HG03039 (cell line): Measurements from ENCODE around the gene PHB1.
A peak's percentile ranks its signal among the peaks of the same experiment; 100 is the strongest.
"Not testable (repeated sequence)": the region's sequence is repeated elsewhere in the genome, so short reads cannot be mapped to it uniquely, and the experiment has no call there.

Experiments used
- ATAC-seq: cut with Tn5 transposase; IDR thresholded peaks from one replicate; pipeline ENCODE4 v1.9.1; 2021; ENCODE audit warnings: mild to moderate bottlenecking, moderate library complexity; ENCODE audit not compliant: unreplicated experiment

Gene PHB1

DNA sequence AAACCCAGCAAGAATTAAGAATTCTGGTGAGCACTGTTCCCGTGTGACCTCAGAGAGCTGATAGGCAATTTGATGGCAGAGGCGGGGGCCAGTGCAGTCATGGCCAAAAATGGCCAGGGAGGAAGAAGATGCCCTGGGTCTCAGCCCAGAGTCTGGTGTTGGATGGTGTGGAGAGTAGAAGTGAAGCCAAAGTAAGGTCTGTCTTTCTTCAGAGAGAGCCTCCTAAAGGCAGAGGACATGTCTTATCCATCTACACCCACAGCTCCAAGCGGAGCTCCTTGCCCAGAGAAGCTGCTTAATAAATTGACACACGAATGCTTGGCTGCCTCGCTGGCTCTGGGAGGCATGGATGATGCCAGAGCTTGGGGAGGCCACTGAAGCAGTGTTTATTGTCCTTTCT is 32.9 kb downstream of the PHB1 start:
- ATAC-seq: no peak

DNA sequence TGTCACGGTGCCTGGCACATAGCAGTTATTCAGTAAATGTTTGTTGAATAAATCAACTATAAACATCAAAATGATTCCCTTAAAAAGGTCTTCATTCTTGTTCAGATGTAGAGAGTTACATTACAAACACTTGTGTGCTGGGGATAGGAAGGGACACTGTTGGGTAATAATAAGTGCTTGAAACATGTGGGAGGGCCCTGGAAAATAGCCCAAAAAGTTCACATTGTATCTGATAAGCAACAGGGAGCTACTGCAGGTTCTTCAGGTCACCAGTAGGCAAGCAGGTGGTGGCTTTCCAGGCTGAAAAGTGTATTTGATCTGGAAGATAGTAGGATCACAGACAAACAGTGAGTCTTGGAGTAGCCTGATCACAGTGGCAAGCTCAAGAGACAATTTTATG is 33.6 kb downstream of the PHB1 start:
- ATAC-seq: no peak

DNA sequence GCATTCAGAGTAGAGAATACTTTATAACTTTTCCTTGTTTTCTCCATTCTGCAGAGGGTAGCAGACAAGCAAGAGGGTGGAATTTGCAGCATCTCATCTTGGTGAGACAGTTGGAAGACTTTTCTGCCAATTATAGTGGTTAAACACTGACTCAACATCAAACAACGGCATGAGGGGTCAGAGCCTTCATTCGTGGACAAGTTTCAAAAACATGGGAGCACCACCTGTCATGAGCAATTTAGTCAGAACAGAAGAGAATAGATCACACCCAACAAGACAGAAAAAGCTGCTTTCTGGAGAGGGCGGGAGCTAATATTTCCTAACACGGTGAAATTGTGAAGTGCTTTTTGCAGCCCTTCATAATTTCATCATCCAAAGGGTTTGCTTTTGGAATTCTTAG is 34.8 kb downstream of the PHB1 start:
- ATAC-seq: no peak

DNA sequence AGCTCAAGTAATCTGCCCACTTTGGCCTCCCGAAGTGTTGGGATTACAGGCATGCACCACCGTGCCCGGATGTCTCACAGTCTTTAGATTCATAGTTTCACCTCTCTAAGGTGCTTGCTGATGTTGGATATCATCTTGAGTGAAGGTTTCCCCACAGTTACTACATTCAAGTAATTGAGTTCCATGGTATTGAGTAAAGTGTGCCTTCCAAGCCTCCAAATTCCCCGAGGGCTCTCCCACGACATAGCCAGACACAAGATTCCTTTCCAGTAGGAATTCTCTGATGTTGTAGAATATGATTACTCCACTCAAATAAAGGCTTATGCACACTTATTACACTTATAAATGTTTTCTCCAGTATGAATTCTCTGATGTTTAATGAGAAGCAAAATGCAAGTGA is 36.4 kb downstream of the PHB1 start:
- ATAC-seq: no peak

DNA sequence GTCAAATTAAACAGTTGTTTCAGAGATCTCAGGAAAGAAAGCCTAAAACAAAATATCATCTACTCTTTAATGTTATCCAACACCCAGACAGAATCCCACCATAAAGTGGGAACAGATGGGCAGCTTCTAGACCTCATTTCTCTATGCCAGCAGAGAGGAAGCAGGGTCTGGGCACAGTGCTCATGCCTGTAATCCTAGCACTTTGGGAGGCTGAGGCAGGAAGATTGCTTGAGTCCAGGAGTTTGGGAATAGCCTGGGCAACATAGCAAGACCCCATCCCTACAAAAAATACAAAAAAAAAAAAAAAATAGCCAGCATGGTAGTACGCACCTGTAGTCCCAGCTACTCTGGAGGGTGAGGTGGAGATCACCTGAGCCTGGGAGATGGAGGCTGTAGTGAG is 39.1 kb downstream of the PHB1 start:
- no peak for ATAC-seq

DNA sequence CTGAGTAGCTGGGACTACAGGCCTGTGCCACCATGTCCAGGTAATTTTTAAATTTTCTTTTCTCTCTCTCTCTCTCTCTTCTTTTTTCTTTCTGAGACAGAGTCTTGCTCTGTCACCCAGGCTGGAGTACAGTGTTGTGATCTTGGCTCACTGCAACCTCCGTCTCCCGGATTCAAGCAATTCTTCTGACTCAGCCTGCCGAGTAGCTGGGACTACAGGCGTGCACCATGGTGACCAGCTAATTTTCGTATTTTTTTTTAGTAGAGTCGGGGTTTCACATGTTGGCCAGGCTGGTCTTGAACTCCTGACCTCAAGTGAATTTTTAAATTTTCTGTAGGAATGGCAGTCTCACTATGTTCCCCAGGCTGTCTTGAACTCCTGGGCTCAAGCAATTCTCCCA is 41.6 kb downstream of the PHB1 start:
- no peak for ATAC-seq

DNA sequence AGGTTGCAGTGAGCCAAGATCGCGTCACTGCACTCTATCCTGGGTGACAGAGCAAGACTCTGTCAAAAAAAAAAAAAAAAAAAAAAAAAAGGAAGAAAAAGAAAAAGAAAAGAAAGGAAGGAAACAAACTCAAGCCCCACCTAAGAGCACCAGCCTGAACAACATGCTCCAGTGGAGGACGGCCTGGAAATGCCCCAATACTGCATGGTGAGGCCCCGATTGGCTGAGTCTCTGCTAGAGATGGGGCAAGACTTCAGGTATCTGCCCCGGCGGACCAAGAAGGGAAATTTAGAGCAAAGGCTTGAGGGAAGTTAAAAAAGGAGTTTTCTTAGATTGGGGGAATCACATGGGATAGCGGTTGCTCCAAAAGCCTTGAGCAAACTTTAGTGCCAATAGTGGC is 42.3 kb downstream of the PHB1 start:
- ATAC-seq: no peak

DNA sequence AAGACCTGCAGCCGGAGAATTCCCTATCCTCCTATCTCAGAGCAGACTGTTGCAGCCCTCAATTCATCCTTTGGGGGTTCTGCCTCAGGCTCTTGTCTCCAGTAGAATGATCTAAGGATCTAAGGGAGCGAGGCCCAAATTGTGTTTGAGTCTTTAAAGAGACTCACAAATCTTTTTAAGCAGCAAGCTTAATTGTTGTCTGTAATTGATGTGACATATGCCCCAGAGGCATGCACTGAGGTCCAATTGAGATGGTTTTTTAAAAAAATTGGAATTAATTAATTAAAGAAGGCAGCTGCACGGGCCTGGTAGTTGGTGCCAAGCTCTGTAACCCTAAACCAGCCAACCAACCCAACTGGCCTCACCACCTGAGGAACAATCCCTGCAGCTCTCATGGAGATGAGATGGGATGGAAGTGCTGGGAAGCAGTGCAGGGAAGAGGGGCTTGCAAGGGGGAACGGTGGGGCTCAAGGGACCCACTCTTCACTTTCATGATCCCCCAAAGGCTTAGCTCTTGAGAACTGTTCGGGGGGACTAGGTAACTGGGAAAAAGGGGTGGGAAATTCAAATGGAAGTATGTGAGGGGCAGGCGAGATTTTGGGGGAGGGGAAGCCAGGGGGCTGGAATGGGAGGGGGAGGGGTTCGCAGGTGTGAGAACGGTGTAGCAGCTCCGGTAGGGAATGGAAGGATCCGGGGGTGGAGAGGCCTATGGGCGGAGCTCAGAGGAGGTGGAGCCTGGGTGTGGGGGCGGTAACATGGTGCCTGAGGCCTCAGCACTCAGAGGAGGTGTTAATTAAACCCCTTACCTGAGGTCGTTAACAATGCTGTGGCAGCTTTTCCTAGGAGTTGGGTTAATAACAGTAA is 43.5 kb downstream of the PHB1 start:
- no peak for ATAC-seq

DNA sequence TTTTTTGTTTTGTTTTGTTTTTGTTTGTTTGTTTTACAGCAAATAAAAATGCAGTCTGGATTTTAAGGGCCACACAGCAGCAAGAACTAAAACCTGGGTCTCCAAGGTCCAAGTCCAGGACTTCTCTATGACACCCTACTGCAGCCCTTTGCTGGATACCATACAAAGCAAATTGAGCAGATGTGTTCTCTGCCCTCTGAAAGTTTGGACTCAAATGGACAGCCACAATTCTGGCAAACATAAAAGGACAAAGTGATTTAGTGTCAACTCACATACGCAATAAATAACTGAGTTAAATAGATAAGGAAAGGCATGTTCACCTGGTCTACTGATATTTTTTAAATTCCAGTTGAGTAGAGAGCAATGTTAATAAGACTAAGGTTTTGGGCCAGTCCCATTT is 44.9 kb downstream of the PHB1 start:
- ATAC-seq: no peak

DNA sequence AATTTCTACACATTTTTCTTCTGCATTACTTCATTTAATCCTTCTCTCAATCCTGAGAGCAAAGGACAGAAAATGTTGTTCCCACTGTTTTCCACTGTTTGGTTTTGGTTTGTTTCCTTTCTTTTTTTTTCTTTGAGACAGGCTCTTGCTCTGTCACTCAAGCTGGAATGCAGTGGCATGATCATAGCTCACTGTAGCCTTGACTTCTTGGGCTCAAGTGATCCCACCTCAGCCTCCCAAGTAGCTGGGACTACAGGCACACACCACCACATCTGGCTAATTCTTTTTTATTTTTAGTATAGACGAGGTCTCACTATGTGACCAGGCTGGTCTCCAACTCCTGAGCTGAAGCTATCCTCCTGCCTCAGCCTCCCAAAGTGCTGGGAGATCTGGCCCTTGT is 45.6 kb downstream of the PHB1 start:
- no peak for ATAC-seq

DNA sequence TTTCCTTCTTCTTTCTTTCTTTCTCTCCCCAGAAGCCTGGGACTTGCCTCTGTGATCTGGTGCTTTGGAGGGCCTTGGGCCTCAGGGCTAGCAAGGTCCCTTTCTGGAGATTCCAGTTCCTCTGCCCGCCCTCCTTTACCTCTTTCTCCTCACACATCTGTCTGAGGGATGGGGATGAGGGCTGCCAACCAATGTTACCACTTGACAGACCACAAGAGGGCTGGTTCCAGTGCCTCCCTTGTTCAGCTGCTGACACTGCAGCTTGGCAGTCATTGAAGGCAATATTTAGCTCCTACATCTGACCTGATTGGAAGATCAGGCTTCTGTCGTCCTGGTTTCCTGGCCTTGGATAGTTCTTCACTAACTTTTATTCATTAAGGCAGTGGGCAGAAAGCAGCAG is 49.0 kb downstream of the PHB1 start:
- no peak for ATAC-seq

DNA sequence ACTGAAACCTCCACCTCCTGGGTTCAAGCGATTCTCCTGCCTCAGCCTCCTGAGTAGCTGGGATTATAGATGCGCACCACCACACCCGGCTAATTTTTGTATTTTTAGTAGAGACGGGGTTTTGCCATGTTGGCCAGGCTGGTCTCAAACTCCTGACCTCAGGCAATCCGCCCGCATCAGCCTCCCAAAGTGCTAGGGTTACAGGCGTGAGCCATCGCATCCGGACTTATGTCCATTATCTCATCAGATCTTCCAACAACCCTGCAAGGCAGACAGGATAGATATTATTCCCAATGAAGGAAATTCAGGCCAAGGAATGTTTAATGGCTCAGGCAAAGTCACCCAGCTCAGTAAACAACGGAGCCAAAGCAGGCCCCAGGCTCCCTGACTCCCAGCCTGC is 49.6 kb downstream of the PHB1 start:
- not testable (repeated sequence) for ATAC-seq

DNA sequence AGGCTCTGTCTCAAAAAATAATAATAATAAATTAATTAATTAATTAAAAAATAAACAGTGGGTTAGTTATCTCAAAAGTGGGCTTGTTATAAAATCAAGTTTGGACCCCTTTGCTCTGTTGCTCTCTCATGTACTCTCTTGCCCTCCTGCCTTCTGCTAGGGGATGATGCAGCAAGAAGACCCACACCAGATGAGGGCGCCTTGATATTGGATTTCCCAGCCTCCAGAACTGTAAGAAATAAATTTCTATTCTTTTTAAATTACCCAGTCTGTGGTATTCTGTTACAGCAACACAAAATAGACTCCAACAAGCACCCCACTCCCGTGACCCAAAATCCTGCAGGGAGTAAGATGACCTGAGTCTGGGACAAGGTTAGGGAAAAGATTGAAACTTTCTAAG is 50.6 kb downstream of the PHB1 start:
- no peak for ATAC-seq

DNA sequence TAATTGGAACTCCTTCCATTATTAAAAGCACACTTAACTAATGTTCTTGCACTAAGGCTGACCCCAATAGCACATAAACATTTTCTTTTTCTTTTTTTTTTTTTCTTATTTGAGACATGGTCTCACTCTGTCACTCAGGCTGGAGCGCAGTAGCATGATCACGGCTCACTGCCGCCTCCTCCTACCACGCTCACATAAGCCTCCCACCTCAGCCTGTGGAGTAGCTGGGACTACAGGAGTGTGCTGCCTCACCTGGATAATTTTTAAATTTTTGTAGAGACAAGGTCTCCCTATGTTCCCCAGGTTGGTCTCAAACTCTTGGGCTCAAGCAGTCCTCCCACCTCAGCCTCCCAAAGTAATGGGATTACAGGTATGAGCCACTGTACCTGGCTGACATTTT is 51.4 kb downstream of the PHB1 start:
- no peak for ATAC-seq

DNA sequence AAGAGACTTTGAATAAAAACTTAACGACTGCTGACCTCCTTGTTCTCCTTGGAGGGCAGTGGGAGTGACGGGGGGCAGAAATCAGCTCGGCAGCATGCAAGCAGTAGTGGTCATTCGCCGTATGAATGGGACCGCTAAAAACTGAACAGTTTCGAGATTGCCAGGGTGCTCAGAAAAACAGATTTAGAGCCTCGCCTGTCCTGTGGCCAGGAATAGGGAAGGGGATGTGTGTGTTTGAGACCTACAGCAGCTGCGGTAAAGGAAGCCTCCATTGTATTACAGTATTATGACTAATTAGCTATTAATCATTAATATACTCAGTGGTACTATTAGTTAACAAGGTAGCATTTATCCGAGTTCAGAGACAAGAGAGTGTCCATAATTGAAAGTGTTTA is 52.0 kb downstream of the PHB1 start:
- ATAC-seq: no peak

DNA sequence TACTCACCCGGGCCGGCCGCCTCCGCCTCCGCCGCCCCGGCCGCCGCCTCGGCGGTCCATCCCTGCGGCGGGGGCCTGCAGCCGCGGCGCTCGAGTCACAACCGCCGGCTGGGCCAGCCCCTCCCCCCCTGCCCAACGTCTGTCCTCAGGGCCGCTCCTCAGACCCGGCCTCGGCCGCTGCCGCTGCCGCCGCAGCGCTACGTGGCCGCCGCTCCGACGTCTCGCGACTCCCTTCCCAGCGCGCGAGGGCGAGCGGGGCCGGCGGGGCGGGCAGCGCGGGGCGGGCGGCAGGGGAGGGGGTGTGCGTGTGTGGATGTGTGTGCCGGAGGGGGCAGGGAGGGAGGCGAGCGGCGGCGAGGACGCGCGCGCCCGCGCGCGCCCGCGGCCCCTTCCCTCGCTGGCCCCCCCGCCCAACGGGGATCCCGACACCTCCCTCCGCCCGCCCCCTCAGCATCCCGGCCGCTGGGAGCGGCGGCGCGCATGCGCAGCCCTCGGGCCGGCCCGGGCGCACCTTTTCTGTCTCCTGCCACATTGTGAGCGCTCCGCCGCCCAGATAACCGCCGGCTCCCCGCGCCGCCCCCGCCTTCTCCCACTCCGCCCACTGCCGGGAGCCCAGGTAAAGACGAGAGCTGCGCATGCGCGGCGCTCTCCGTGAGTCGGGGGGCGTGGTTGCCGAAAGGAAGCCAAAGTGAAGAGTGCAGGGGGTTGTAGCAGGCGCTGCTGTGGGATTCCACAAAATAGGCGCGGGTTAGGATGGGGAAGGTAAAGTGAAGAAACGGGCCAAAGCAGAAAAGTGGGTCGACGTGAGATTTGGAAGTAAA is 52.6 kb downstream of the PHB1 start, which contains the start of gene ZNF652:
Gene ZNF652, minus strand, starts transcription at position 349 of the 821 bp plus-strand sequence. CDS start 44,525 bp downstream, outside the sequence.
- ATAC-seq: peak; percentile 52

DNA sequence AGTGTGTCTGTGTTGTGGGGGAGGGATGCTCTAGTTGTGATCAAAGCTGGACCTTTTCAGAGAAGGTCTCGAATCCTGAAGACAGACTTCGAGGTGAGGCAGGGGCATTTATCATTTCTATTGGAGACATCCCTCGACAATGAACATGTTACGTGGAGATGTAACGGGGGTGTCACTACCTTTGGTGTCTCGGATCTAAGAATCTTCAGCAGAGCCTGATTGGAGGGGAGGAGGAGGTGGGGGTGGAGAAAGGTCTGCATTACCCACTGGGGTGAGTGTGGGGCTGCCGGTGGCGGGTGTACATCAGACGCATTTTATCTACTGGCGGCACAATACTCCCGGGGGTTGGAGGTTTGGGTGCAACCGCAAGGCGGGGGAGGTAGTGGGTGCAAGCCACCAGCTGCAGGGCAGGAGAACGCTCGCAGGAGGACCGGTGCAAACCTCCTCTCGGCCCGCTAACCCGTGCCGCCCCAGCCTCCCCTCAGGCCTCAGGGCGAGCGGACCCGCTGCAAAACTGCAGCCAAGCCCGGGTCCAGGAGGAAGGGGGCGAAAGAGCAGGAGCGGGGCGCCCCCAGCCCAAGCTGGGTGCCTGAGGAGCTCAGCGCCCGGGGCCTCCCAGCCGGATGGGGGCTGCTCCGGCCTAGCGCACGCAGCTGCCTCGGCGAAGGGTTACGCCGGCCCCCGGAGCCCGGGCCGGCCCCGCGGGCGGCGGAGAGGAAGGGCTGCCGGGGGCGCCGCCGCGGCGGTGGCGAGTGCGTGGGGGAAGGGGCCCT is 53.4 kb downstream of the PHB1 start:
- peak; percentile 23 for ATAC-seq

DNA sequence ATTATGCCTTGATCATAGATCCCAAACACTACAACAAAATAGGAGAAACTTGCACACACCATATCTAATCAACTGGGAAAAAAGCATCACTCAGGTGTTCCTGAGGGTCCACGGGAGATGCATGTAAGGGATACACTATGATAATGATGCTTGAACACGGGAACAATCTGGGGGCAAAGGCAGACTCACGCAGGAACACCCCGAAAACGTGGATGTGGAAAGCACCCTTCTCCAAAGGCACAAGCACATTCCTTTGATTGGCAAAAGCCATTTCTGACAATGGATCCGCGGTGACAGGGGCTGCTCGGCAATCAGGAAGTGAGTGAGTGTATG is 53.9 kb downstream of the PHB1 start:
- ATAC-seq: no peak

DNA sequence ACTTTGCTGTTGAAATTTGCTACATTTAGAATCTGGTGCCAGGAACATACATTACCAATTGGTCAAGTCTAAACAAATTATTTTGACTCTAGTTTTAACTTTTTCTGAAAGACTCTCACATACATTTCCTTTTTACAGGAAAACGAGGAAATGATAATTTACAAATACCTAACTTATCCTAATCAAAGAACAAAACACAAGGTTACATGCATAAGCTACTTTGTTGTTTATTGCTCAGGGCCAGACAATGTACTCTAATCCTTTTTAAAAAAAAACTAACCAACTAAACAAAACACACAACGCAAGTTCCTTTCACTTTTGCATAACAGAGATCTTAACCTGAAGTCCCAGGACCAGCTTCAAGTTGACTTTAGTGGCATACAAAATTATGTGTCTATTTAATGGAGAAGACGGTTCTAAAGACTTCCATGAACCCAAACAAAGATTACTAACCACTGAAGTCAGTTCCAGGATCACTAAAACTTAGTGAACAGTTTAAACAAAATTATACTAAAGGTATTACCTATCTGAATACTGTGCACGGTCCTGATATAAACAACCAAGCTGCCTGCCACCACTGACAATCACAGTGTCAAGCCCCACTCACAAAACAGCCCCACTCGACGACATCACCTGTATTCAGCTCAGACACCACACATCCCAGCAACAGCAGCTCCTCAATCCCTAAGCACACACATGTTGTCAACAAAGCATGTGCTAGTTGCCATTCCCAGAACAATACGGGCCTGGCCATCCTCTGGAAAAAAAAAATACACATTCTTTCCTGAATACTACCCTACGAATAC is 54.5 kb downstream of the PHB1 start:
- no peak for ATAC-seq

DNA sequence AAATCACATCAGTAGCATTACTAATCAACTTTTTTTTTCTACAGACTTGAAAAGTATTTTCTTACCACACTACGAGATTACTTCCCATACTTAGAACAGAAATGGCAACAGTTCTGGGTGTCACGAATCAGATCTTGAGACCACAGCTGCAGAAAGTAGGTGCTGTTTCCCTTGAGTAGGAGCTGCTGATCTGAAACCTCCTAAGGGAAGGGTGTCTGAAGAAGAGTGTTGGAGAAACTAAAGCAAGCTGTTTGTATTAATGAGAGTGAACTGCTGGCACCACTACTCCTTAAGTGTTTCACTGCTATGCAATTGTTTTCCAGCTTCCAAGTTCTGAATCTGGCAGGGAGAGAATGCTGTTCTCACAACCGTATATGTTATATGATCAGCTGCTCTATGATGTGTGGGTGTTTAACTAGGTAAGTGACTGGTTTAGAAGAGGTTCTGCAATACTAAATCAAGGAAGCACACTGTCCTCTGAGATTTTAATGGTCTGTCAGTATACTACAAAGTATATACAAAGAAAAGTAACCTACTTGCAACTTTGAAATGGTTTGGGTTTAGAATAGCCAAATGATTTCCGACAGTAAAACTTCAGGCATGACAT is 55.9 kb downstream of the PHB1 start:
- no peak for ATAC-seq
